Measurements from ENCODE around the gene MUCL1. TPM values are rescaled to one million over a fixed set of nuclear protein-coding genes. Genes with fewer than 3 reads are reported as not detected.

MUCL1 gene
- polyA plus RNA-seq, 1 experiment, result not detected

DNA sequence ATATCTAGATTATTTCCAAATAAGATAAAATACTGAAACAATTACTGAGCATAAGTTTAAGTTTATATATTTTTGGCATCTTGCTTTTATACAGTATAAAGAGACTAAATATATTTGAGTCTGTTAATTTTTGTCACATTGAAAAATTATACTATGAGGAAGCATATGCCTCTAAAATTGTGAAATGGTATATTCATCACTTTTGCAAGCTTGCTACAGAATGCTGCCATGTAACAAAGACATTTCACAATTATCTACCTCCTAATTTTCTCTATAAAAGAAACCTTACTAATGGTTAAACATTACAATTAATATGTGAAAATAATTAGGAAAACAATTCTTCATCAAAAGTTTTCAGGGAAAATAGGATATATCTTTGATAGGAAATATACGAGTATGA lies 22.7 kb upstream of the MUCL1 start:
- H3K36me3 ChIP-seq (ENCODE audit: control insufficient read depth, insufficient read depth, low read length), result no peaks in the 10 kb centered on the region

DNA sequence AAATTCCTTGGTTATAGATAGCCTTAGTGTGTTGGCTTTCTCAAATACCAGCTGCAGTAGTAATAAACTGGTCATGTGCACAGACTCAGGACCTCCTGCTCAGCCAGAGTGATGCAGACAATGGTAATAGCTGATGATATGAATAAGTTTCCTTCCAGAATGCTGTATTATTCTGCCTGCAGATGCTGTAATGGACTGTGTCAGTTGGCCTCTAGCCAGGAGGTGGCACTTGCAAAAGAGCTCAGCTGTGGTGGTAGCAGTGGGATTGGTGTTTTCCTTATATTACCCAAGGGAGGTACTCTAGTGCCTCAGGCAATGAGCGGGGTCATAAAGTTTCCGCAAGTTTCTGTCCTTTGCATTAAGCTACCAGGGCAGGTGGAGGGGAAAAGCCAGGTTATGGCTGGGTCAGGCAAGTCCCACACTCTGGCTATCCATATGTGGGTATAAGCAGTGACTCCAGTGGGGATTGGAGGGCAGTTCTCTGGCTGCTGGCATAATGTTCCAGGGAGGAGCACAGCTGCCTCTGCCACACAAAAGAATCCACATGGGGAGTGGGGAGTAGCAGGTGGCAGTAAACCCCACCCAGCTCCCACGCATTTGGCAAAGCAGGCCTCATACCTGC lies 14.0 kb upstream of the MUCL1 start:
- DNase-seq (ENCODE audit: low read depth), result no peak
- H3K36me3 ChIP-seq (ENCODE audit: control insufficient read depth, insufficient read depth, low read length), result no peaks in the 10 kb centered on the region
- CTCF ChIA-PET, result interaction anchor here (0.6 kb wide), 1 partner anchor 118 kb away, joined by 3 read pairs; no protein-coding TSS in a partner anchor
- POLR2A ChIA-PET, result no interaction called here
- H3K4me3 ChIP-seq (ENCODE audit: low read depth, low read length), result no peak overlapping the region
- no peaks in the 10 kb centered on the region for H3K27me3 ChIP-seq (ENCODE audit: control insufficient read depth, insufficient read depth, low read length)
- TF ChIP-seq, protein P1, sequence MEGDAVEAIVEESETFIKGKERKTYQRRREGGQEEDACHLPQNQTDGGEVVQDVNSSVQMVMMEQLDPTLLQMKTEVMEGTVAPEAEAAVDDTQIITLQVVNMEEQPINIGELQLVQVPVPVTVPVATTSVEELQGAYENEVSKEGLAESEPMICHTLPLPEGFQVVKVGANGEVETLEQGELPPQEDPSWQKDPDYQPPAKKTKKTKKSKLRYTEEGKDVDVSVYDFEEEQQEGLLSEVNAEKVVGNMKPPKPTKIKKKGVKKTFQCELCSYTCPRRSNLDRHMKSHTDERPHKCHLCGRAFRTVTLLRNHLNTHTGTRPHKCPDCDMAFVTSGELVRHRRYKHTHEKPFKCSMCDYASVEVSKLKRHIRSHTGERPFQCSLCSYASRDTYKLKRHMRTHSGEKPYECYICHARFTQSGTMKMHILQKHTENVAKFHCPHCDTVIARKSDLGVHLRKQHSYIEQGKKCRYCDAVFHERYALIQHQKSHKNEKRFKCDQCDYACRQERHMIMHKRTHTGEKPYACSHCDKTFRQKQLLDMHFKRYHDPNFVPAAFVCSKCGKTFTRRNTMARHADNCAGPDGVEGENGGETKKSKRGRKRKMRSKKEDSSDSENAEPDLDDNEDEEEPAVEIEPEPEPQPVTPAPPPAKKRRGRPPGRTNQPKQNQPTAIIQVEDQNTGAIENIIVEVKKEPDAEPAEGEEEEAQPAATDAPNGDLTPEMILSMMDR (IDR thresholded peaks at IDR 0.05; ENCODE audit: insufficient read depth, low read depth, low read length), result no peak

More for the DNA sequence above, 22.7 kb upstream of the MUCL1 start:
- ChIA-PET POLR2A (no interaction called here), CTCF (no interaction called here)
- no peaks in the 10 kb centered on the region for H3K27me3 ChIP-seq (ENCODE audit: control insufficient read depth, insufficient read depth, low read length)
- no peak for DNase-seq (ENCODE audit: low read depth)
- H3K4me3 ChIP-seq (ENCODE audit: low read depth, low read length), result no peak overlapping the region
- TF ChIP-seq, protein P1 (IDR thresholded peaks at IDR 0.05; ENCODE audit: insufficient read depth, low read depth, low read length), result no peak

DNA sequence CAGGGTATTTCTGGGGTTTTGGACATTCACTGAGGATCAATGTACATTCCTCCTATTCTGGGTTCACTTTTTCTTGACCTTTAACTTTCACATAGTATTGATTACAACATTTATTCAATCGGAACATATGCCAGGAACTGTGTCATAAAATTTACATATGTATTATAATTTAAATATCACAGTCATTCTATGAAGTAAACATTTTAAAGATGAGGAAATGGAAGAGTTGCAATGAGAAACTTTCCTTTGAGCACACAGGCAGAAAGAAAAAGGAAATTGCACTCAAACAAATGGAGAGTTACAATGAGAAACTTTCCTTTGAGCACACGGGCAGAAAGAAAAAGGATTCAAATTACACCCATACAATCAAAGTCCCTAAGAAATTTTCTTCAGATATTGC lies 3.1 kb downstream of the MUCL1 start:
- H3K27me3 ChIP-seq (ENCODE audit: control insufficient read depth, insufficient read depth, low read length), result no peaks in the 10 kb centered on the region
- H3K4me3 ChIP-seq (ENCODE audit: low read depth, low read length), result no peak overlapping the region
- POLR2A ChIA-PET, result no interaction called here
- CTCF ChIA-PET, result interaction anchor here (0.7 to 1.0 kb wide), 2 partner anchors 100 to 101 kb away, joined by 3 to 4 read pairs; no protein-coding TSS in a partner anchor
- no peaks in the 10 kb centered on the region for H3K36me3 ChIP-seq (ENCODE audit: control insufficient read depth, insufficient read depth, low read length)
- TF ChIP-seq, protein P1 (IDR thresholded peaks at IDR 0.05; ENCODE audit: insufficient read depth, low read depth, low read length), result no peak
- no peak for DNase-seq (ENCODE audit: low read depth)

DNA sequence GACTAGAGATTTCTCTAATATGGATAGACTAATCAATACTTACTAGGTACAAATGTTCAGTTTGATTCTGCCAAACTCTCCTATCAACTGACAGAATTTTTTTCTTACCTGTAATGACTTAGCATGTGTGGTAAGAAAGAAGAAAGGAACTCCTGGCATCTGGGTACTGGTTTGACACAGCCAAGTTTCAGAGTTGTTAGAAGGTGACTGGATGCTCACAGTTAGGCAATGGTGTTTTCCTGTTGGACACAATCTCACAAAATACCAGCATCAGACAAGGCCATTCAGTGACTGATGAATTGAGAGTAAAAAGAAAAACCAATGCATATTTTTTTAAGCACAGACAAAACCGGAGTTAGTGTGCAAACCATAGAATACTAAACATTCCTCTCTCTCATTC lies 4.2 kb downstream of the MUCL1 start:
- no peaks in the 10 kb centered on the region for H3K27me3 ChIP-seq (ENCODE audit: control insufficient read depth, insufficient read depth, low read length)
- H3K4me3 ChIP-seq (ENCODE audit: low read depth, low read length), result no peak overlapping the region
- TF ChIP-seq, protein P1 (IDR thresholded peaks at IDR 0.05; ENCODE audit: insufficient read depth, low read depth, low read length), result no peak
- H3K36me3 ChIP-seq (ENCODE audit: control insufficient read depth, insufficient read depth, low read length), result no peaks in the 10 kb centered on the region
- CTCF ChIA-PET, result interaction anchor here (1.5 kb wide), 1 partner anchor 100 kb away, joined by 4 read pairs; no protein-coding TSS in a partner anchor
- no peak for DNase-seq (ENCODE audit: low read depth)
- POLR2A ChIA-PET, result no interaction called here

DNA sequence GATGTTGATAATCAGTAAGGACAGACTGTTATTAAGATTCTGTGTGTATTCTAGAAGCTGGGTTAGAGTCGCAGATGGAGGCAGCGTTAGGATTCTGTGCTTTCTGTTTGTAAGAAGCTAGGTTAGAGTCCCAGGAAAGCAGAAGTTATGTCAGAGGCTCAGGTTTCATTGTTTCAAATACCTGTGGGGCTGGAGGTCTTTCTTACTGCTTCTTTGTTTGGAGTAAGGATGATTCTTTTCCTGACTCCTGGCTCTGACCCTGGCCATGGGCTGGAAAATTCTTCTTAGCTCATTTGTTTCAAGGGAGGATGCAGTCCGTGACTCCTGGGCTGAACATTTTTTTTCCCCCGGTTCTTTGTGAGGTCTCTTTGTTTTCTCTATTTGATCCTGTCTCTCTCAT lies 5.2 kb downstream of the MUCL1 start:
- H3K4me3 ChIP-seq (ENCODE audit: low read depth, low read length), result no peak overlapping the region
- TF ChIP-seq, protein P1 (IDR thresholded peaks at IDR 0.05; ENCODE audit: insufficient read depth, low read depth, low read length), result no peak
- CTCF ChIA-PET, result interaction anchor here (1.5 kb wide), 1 partner anchor 99 kb away, joined by 4 read pairs; no protein-coding TSS in a partner anchor
- H3K36me3 ChIP-seq (ENCODE audit: control insufficient read depth, insufficient read depth, low read length), result no peaks in the 10 kb centered on the region
- DNase-seq (ENCODE audit: low read depth), result no peak
- POLR2A ChIA-PET, result no interaction called here
- H3K27me3 ChIP-seq (ENCODE audit: control insufficient read depth, insufficient read depth, low read length), result no peaks in the 10 kb centered on the region
